H54 (cell line): ENCODE data around the gene PAX1.

ENCODE experiments used
- DNase-seq: peaks from one replicate; pipeline ENCODE4 v3.0.0; 2011; ENCODE audit warnings: low spot score, mixed read lengths; ENCODE audit not compliant: insufficient read length
- FAIRE-seq: peaks from 3 replicates; lab custom pipeline; 2011; peaks lifted over from hg19 to GRCh38; lab: Jason Lieb, UNC
- POLR2A ChIP-seq: IDR thresholded peaks from 2 replicates; pipeline ENCODE4 v1.6.1; 2011; ENCODE audit warnings: low read depth, mild to moderate bottlenecking, low read length

The PAX1 gene

GRCh38 chr20:21739682-21740081 is 34.2 kb downstream of the PAX1 start:
- no peak for FAIRE-seq
- no peak for TF ChIP-seq POLR2A
- DNase-seq = no peak

GRCh38 chr20:21741266-21741665 is 35.8 kb downstream of the PAX1 start:
- no peak for DNase-seq
- no peak for TF ChIP-seq POLR2A
- FAIRE-seq = no peak

GRCh38 chr20:21762646-21763045 is 57.2 kb downstream of the PAX1 start:
- no peak for DNase-seq
- no peak for TF ChIP-seq POLR2A
- FAIRE-seq = no peak

GRCh38 chr20:21767200-21767738 is 61.8 kb downstream of the PAX1 start:
- FAIRE-seq = no peak
- DNase-seq = no peak
- TF ChIP-seq POLR2A = no peak

GRCh38 chr20:21767739-21768223 is 62.3 kb downstream of the PAX1 start:
- FAIRE-seq (no peak), DNase-seq (no peak)

More at GRCh38 chr20:21767739-21768223, 62.3 kb downstream of the PAX1 start:
- no peak for TF ChIP-seq POLR2A
